Transverse colon (tissue), 4 donors: ENCODE measurements around the gene COBLL1.

Experiments
- CTCF ChIP-seq, 5 experiments: fragments of 200-600 bp in 3 of 5; fragments of 450-650 bp in 2 of 5; sonication (generic) in 3 of 5; IDR thresholded peaks; 1 replicate in 2 of 5; 2 replicates in 3 of 5; pipeline ENCODE4 v1.5.1; 2016 to 2017; ENCODE audit warnings: antibody characterized with exemption in 5 of 5, inconsistent platforms in 3 of 5, mild to moderate bottlenecking in 2 of 5, moderate library complexity in 1 of 5
- EP300 ChIP-seq: sonication (generic); formaldehyde crosslinking; IDR thresholded peaks from one replicate; pipeline ENCODE4 v1.6.1; 2017; ENCODE audit warnings: antibody characterized with exemption, low read depth
- POLR2AphosphoS5 ChIP-seq, 3 donors: sonication (generic); formaldehyde crosslinking; IDR thresholded peaks; one replicate each; pipeline ENCODE4 v1.6.1; 2016; ENCODE audit warnings: antibody characterized with exemption in 3 of 3

- no peak for TF ChIP-seq CTCF (IDR thresholded peaks at IDR 0.05)
- no peak for TF ChIP-seq EP300
- no peak for TF ChIP-seq POLR2AphosphoS5 (IDR thresholded peaks at IDR 0.05)
These were observed 106.2 kb downstream of the COBLL1 start for GRCh38 chr2:164735309-164735919.
